CD14-positive monocyte (primary cell): ENCODE data around the gene DHX15. TPM values are rescaled to one million over a fixed set of nuclear protein-coding genes. Genes with fewer than 3 reads are reported as not detected.

Source experiments
- DNase-seq, 3 donors: peaks; one replicate each; pipeline ENCODE4 v3.0.0-alpha.2; 2011 to 2022
- H2AFZ ChIP-seq: 2 replicates; pipeline ENCODE4 v1.6.0; 2012; ENCODE audit warnings: mild to moderate bottlenecking, low read depth, low read length, inconsistent platforms; ENCODE audit not compliant: insufficient read depth, poor library complexity, severe bottlenecking
- H3K27ac ChIP-seq, 2 donors: 1 replicate in 1 of 2; 2 replicates in 1 of 2; pipeline ENCODE4 v1.5.1; 2012 to 2013; ENCODE audit warnings: low read length in 2 of 2, control low read depth in 1 of 2, inconsistent platforms in 1 of 2, low read depth in 1 of 2, mild to moderate bottlenecking in 1 of 2
- H3K27me3 ChIP-seq, 2 donors: one replicate each; pipeline versions ENCODE4 v1.6.0 to v1.6.1; 2011 to 2013; ENCODE audit warnings: low read length in 2 of 2; ENCODE audit not compliant: control insufficient read depth in 2 of 2, insufficient read depth in 2 of 2
- H3K36me3 ChIP-seq, 2 donors: replicated peaks in 1 of 2; 1 replicate in 1 of 2; 2 replicates in 1 of 2; pipeline versions ENCODE4 v1.5.1 to v1.6.1; 2012 to 2013; ENCODE audit warnings: low read length in 2 of 2, control low read depth in 1 of 2, inconsistent platforms in 1 of 2, mild to moderate bottlenecking in 1 of 2; ENCODE audit not compliant: insufficient read depth in 2 of 2, control insufficient read depth in 1 of 2
- H3K4me1 ChIP-seq, 2 donors: 1 replicate in 1 of 2; 2 replicates in 1 of 2; pipeline versions ENCODE4 v1.5.1 to v1.6.1; 2012 to 2013; ENCODE audit warnings: low read length in 2 of 2, control low read depth in 1 of 2, inconsistent platforms in 1 of 2, mild to moderate bottlenecking in 1 of 2, moderate library complexity in 1 of 2; ENCODE audit not compliant: insufficient read depth in 2 of 2, control insufficient read depth in 1 of 2
- H3K4me2 ChIP-seq: replicated peaks from 2 replicates; pipeline ENCODE3; 2012; ENCODE audit warnings: low read length, moderate library complexity, mild to moderate bottlenecking; ENCODE audit not compliant: poor library complexity, severe bottlenecking; ENCODE audit errors: extremely low read depth
- H3K4me3 ChIP-seq, 3 experiments: fragments of 200-600 bp in 1 of 3; sonication (generic) in 1 of 3; replicated peaks in 1 of 3; 1 replicate in 2 of 3; 2 replicates in 1 of 3; pipeline ENCODE4 v1.5.1; 2011 to 2013; ENCODE audit warnings: low read length in 3 of 3, mild to moderate bottlenecking in 3 of 3, control low read depth in 2 of 3, low read depth in 2 of 3, inconsistent platforms in 1 of 3, moderate library complexity in 1 of 3
- H3K79me2 ChIP-seq: 2 replicates; pipeline ENCODE4 v1.6.0; 2012; ENCODE audit warnings: mild to moderate bottlenecking, control low read depth, inconsistent platforms, low read length, moderate library complexity; ENCODE audit not compliant: insufficient read depth
- H3K9ac ChIP-seq: 2 replicates; pipeline ENCODE4 v1.6.0; 2017; ENCODE audit warnings: low read length, mild to moderate bottlenecking; ENCODE audit not compliant: insufficient read depth, poor library complexity, severe bottlenecking
- H3K9me3 ChIP-seq, 2 donors: replicated peaks in 1 of 2; 1 replicate in 1 of 2; 2 replicates in 1 of 2; pipeline versions ENCODE4 v1.5.1 to v1.6.1; 2012 to 2013; ENCODE audit warnings: low read length in 2 of 2, control low read depth in 1 of 2; ENCODE audit not compliant: control insufficient read depth in 1 of 2, insufficient read depth in 1 of 2
- H4K20me1 ChIP-seq: 2 replicates; pipeline ENCODE4 v1.6.0; 2012; ENCODE audit warnings: mild to moderate bottlenecking, low read length, control low read depth, moderate library complexity; ENCODE audit not compliant: insufficient read depth
- H3K27ac Mint-ChIP-seq, 7 donors: one replicate each; pipeline ENCODE4 v1.8.0; 2020; ENCODE audit warnings: mild to moderate bottlenecking in 7 of 7, mixed read lengths in 7 of 7, moderate library complexity in 6 of 7, inconsistent platforms in 2 of 7
- H3K27me3 Mint-ChIP-seq, 3 donors: one replicate each; pipeline ENCODE4 v1.8.0; 2021 to 2022; ENCODE audit warnings: low read depth in 3 of 3, mild to moderate bottlenecking in 3 of 3, mixed read lengths in 3 of 3, moderate library complexity in 3 of 3, inconsistent platforms in 1 of 3
- H3K36me3 Mint-ChIP-seq, 2 donors: one replicate each; pipeline ENCODE4 v1.8.0; 2020; ENCODE audit warnings: mixed read lengths in 2 of 2, inconsistent platforms in 1 of 2, mild to moderate bottlenecking in 1 of 2
- H3K4me1 Mint-ChIP-seq: one replicate; pipeline ENCODE4 v1.8.0; 2020; ENCODE audit warnings: mild to moderate bottlenecking, mixed read lengths
- H3K4me3 Mint-ChIP-seq, 2 donors: one replicate each; pipeline ENCODE4 v1.8.0; 2020; ENCODE audit warnings: mild to moderate bottlenecking in 2 of 2, mixed read lengths in 2 of 2, moderate library complexity in 1 of 2
- H3K9me3 Mint-ChIP-seq, 7 donors: one replicate each; pipeline ENCODE4 v1.8.0; 2020 to 2022; ENCODE audit warnings: mixed read lengths in 7 of 7, mild to moderate bottlenecking in 6 of 7, moderate library complexity in 6 of 7, inconsistent platforms in 2 of 7
- WGBS: methylation state at CpG from one replicate; pipeline ENCODE4 v1.1.5; 2013; ENCODE audit warnings: missing lambda C conversion rate; ENCODE audit not compliant: insufficient coverage; 5-methylcytosine and 5-hydroxymethylcytosine counted together
- intact Hi-C, 2 donors: fragments of 100-400 bp; cut with micrococcal nuclease; formaldehyde crosslinking; loops; one replicate each; pipeline versions ENCODE4 v1.15.0 to v1.15.1; 2023
- polyA plus RNA-seq, 3 donors: library from polyadenylated mRNA; depleted of rRNA in 1 of 3; unstranded in 2 of 3; stranded (reverse) in 1 of 3; fragments of 300-500 nt in 2 of 3; fragments of >200 nt in 1 of 3; fragmentation: Illumina TruSeq in 2 of 3; gene quantifications; 1 replicate in 2 of 3; 2 replicates in 1 of 3; pipeline ENCODE4 v1.2.3, GENCODE V29; 2012 to 2021
- TF ChIP-seq, protein P1 (sequence below): fragments of 200-600 bp; IDR thresholded peaks from one replicate; pipeline ENCODE4 v1.8.0; 2022; ENCODE audit warnings: antibody characterized with exemption, mild to moderate bottlenecking

Gene DHX15
- polyA plus RNA-seq, 3 donors = 27.2 to 77.7 (median 37.5) TPM

- no peak overlapping the region for H2AFZ ChIP-seq
- peaks cover 100% of the 10 kb centered on the region for H3K79me2 ChIP-seq
- Mint-ChIP-seq H3K27ac (peak overlapping the region in 2 of 7 donors; percentile 8 to 31), H3K4me3 (no peak overlapping the region), H3K4me1 (peaks cover 29% of the 10 kb centered on the region), H3K9me3 (no peaks in the 10 kb centered on the region), H3K36me3 (peaks cover 37 to 59% of the 10 kb centered on the region in 2 donors), H3K27me3 (no peaks in the 10 kb centered on the region)
- 95% methylated on average over 6 of the region's 17 CpGs for WGBS
- no peak overlapping the region for H3K4me3 ChIP-seq
- H3K4me2 ChIP-seq = no peak overlapping the region
- intact Hi-C loops = loop anchor here in 1 of 2 donors (10.0 kb wide), 1 partner anchor 329 kb away; no protein-coding TSS in a partner anchor
- no peak for DNase-seq
- H3K4me1 ChIP-seq = peaks cover 0 to 20% of the 10 kb centered on the region in 2 donors
- H4K20me1 ChIP-seq = peaks cover 100% of the 10 kb centered on the region
- H3K27me3 ChIP-seq = no peaks in the 10 kb centered on the region
- peaks cover 38 to 65% of the 10 kb centered on the region in 2 donors for H3K36me3 ChIP-seq
- TF ChIP-seq, protein P1, sequence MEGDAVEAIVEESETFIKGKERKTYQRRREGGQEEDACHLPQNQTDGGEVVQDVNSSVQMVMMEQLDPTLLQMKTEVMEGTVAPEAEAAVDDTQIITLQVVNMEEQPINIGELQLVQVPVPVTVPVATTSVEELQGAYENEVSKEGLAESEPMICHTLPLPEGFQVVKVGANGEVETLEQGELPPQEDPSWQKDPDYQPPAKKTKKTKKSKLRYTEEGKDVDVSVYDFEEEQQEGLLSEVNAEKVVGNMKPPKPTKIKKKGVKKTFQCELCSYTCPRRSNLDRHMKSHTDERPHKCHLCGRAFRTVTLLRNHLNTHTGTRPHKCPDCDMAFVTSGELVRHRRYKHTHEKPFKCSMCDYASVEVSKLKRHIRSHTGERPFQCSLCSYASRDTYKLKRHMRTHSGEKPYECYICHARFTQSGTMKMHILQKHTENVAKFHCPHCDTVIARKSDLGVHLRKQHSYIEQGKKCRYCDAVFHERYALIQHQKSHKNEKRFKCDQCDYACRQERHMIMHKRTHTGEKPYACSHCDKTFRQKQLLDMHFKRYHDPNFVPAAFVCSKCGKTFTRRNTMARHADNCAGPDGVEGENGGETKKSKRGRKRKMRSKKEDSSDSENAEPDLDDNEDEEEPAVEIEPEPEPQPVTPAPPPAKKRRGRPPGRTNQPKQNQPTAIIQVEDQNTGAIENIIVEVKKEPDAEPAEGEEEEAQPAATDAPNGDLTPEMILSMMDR = no peak
- no peak overlapping the region for H3K9ac ChIP-seq
- H3K27ac ChIP-seq = no peak overlapping the region
- H3K9me3 ChIP-seq = no peaks in the 10 kb centered on the region
Observed at GRCh38 chr4:24576276-24576675, 8.1 kb downstream of the DHX15 start.

DNA sequence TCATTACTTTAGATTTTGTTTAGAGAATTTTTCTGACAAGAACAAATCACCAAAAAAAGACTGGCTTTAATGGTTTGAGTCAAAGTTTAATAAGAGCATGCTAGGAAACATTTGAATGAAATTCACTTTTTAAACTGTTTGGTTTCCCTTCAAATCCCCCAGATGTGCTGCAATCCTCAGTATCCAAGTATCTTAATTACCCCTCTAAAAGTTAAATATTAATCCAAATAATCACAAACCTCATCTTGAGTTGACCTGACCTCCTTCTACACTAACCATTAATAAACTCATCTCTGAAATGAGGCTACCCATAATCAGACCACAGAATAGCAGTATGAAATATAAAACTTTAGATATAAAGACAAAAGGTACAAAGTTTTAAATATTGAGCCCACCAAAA, 10.1 kb downstream of the DHX15 start:
- intact Hi-C loops = loop anchor here in 1 of 2 donors (10.0 kb wide), 1 partner anchor 331 kb away; no protein-coding TSS in a partner anchor
- no peak overlapping the region for H2AFZ ChIP-seq
- H3K79me2 ChIP-seq = peaks cover 100% of the 10 kb centered on the region
- H3K27me3 Mint-ChIP-seq = no peaks in the 10 kb centered on the region
- no peak for DNase-seq
- peaks cover 33% of the 10 kb centered on the region for H3K4me1 Mint-ChIP-seq
- no peak overlapping the region for H3K27ac ChIP-seq
- no peaks in the 10 kb centered on the region for H3K9me3 ChIP-seq
- H3K4me2 ChIP-seq = no peak overlapping the region
- no peak overlapping the region for H3K9ac ChIP-seq
- peaks cover 47 to 65% of the 10 kb centered on the region in 2 donors for H3K36me3 Mint-ChIP-seq
- no peak overlapping the region for H3K4me3 ChIP-seq
- no peak overlapping the region for H3K4me3 Mint-ChIP-seq
- TF ChIP-seq, protein P1 = no peak
- H3K36me3 ChIP-seq = peaks cover 42 to 75% of the 10 kb centered on the region in 2 donors
- H3K27me3 ChIP-seq = no peaks in the 10 kb centered on the region
- H3K9me3 Mint-ChIP-seq = no peaks in the 10 kb centered on the region
- H3K4me1 ChIP-seq = peaks cover 0 to 18% of the 10 kb centered on the region in 2 donors
- H3K27ac Mint-ChIP-seq = peak overlapping the region in 1 of 7 donors; percentile 44
- peaks cover 100% of the 10 kb centered on the region for H4K20me1 ChIP-seq
